ENCODE measurements around the gene ANKRD60.

- TF ChIP-seq CTCF (IDR thresholded peaks at IDR 0.05) (no peak), POLR2A (IDR thresholded peaks at IDR 0.05) (no peak)
Measured at GRCh38 chr20:58256307-58256706, 27.9 kb upstream of the ANKRD60 start.
